ENCODE measurements around the gene MED16.
"Not testable (repeated sequence)": the region's sequence is repeated elsewhere in the genome, so short reads cannot be mapped to it uniquely, and the experiment has no call there.

Gene MED16

DNA sequence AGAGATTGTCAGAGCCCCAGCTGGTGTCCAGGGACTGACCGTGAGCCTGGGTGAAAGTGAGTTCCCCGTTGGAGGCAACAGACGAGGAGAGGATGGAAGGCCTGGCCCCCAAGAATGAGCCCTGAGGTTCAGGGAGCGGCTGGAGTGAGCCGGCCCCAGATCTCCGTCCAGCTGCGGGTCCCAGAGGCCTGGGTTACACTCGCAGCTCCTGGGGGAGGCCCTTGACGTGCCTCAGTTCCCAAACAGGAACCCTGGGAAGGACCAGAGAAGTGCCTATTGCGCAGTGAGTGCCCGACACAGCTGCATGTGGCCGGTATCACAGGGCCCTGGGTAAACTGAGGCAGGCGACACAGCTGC lies 42.0 kb downstream of the MED16 start:
- H3K4me3 ChIP-seq (ENCODE audit: low read depth in 1 of 2, low read length in 1 of 2) = no peak overlapping the region
- H3K27me3 ChIP-seq = peaks cover 75% of the 10 kb centered on the region
- no peaks in the 10 kb centered on the region for H3K9me3 ChIP-seq
- H3K4me1 ChIP-seq (ENCODE audit: control insufficient read depth in 1 of 2, insufficient read depth in 1 of 2, low read depth in 1 of 2, low read length in 1 of 2) = peaks cover 48 to 55% of the 10 kb centered on the region in 2 experiments
- TF ChIP-seq, protein P1, sequence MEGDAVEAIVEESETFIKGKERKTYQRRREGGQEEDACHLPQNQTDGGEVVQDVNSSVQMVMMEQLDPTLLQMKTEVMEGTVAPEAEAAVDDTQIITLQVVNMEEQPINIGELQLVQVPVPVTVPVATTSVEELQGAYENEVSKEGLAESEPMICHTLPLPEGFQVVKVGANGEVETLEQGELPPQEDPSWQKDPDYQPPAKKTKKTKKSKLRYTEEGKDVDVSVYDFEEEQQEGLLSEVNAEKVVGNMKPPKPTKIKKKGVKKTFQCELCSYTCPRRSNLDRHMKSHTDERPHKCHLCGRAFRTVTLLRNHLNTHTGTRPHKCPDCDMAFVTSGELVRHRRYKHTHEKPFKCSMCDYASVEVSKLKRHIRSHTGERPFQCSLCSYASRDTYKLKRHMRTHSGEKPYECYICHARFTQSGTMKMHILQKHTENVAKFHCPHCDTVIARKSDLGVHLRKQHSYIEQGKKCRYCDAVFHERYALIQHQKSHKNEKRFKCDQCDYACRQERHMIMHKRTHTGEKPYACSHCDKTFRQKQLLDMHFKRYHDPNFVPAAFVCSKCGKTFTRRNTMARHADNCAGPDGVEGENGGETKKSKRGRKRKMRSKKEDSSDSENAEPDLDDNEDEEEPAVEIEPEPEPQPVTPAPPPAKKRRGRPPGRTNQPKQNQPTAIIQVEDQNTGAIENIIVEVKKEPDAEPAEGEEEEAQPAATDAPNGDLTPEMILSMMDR (IDR thresholded peaks at IDR 0.05) = no peak
- no peaks in the 10 kb centered on the region for H3K36me3 ChIP-seq
- peak overlapping the region; percentile 1 for H3K27ac ChIP-seq

DNA sequence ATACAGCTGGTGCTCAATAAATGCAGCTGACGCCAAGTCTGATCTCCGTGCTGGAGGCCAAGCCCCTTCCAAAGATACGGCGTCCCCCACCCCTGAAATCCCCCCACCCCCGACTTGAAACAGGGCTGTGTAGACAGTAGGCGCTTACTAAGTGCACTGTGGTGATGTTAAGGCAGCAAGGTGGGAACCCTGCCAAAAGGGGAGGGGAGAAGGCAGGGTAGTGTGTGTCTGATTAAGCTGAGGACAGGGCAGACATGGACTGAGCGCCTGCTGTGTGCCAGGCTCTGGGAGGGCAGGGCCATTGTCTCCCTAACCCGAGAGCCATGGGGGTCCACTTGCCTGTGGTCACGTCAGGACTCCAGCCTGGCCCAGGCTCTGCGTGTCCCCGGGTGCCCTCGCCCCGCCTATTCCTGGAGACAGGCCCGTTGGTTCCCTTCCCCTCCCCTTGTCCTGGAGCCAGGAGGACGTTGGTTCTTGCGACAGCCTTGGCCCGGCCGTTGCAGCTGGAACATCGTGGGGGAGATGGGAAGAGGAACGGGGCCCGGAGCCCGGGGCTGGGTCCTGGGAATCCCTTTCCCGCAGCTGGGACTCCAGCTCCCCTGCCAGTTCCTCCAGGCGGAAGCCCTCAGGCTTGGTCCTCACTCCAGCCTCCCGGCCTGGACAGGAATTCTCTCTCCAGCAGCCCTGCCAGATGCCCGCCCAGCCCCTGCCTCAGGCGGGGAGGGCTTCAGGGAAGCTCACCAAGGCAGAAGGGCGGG lies 42.6 kb downstream of the MED16 start:
- Histone ChIP-seq H3K36me3 (no peaks in the 10 kb centered on the region), H3K27me3 (peaks cover 81% of the 10 kb centered on the region), H3K4me3 (ENCODE audit: low read depth in 1 of 2, low read length in 1 of 2) (no peak overlapping the region), H3K27ac (peak overlapping the region; percentile 1), H3K9me3 (no peaks in the 10 kb centered on the region), H3K4me1 (ENCODE audit: control insufficient read depth in 1 of 2, insufficient read depth in 1 of 2, low read depth in 1 of 2, low read length in 1 of 2) (peaks cover 51 to 60% of the 10 kb centered on the region in 2 experiments)
- TF ChIP-seq, protein P1 (IDR thresholded peaks at IDR 0.05) = no peak

DNA sequence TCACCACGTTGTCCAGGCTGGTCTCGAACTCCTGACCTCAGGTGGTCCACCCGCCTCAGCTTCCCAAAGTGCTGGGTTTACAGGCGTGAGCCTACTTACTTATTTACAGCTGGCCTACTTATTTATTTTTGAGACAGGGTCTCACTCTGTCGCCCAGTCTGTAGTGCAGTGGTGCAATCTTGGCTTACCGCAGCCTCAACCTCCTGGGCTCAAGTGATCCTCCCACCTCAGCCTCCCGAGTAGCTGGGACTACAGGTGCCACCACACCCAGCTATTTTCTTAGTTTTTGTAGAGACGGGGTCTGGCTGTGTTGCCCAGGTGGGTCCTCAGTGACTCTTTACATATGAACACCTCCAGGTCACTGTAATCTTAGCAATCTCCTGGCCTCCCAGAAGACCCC lies 43.8 kb downstream of the MED16 start:
- Histone ChIP-seq H3K27me3 (peaks cover 90% of the 10 kb centered on the region), H3K4me1 (ENCODE audit: control insufficient read depth in 1 of 2, insufficient read depth in 1 of 2, low read depth in 1 of 2, low read length in 1 of 2) (peaks cover 56 to 64% of the 10 kb centered on the region in 2 experiments)
- H3K27ac ChIP-seq; H3K4me3 ChIP-seq (ENCODE audit: low read depth in 1 of 2, low read length in 1 of 2); H3K9me3 ChIP-seq; H3K36me3 ChIP-seq: not testable (repeated sequence)

DNA sequence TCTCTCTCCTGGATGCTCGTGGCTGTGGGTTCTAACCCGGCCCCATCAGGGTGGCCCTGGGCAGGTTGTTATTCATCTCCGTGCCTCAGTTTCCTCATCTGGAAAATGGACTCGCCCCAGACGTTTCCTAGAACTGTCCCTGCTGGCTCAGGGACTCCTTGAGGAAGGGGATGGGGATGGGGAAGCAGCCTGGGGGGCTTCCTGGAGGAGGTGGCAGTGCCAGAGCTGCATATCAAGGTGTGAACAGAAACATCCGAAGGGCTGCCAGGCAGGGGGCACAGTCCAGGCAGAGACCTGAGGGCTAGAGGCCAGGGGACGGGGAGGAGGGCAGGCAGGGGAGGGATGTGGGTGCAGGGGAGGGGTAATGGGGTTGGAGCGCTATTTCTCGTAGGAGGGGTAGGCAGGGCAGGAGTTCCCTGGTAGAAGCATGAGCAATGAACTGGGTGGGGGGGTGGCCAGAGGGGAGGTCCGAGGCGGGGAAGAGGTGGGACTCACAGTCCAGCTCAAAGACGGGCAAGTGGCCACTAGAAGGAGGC lies 44.5 kb downstream of the MED16 start:
- no peaks in the 10 kb centered on the region for H3K9me3 ChIP-seq
- H3K27me3 ChIP-seq = peaks cover 92% of the 10 kb centered on the region
- peaks cover 61 to 70% of the 10 kb centered on the region in 2 experiments for H3K4me1 ChIP-seq (ENCODE audit: control insufficient read depth in 1 of 2, insufficient read depth in 1 of 2, low read depth in 1 of 2, low read length in 1 of 2)
- H3K27ac ChIP-seq = no peak overlapping the region
- TF ChIP-seq, protein P1 (IDR thresholded peaks at IDR 0.05) = no peak
- H3K4me3 ChIP-seq (ENCODE audit: low read depth in 1 of 2, low read length in 1 of 2) = no peak overlapping the region
- H3K36me3 ChIP-seq = no peaks in the 10 kb centered on the region

DNA sequence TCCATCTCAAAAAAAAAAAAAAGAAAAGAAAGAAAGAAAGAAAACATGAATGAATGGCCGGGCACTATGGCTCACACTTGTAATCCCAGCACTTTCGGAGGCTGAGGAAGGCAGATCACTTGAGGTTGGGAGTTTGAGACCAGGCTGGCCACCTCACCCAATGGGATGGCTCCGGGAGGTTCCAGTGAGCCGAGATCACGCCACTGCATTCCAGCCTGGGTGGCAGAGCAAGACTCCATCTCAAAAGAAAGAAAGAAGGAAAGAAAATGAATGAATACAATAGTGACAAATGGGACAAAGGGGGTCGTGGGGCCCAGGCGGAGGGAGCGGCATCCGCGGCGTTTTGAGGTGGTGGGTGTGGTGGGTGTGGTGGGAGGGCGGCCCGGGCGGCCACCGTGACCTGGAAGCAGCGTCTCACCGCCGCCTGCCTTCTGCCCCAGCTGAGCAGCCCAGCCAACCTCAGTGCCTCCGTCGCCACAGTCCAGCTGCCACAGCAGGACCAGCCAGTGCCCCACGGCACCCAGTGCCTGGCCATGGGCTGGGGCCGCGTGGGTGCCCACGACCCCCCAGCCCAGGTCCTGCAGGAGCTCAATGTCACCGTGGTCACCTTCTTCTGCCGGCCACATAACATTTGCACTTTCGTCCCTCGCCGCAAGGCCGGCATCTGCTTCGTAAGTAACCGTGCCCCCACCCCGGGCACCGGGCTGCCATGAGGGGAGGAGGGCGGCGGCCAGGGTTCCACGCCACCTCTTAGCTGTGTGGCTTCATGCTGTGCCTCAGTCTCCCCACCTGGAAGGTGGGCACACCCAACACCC lies 47.1 kb downstream of the MED16 start:
- no peak overlapping the region for H3K27ac ChIP-seq
- peaks cover 82% of the 10 kb centered on the region for H3K27me3 ChIP-seq
- H3K36me3 ChIP-seq = no peaks in the 10 kb centered on the region
- TF ChIP-seq, protein P1 (IDR thresholded peaks at IDR 0.05) = no peak
- H3K9me3 ChIP-seq = no peaks in the 10 kb centered on the region
- peaks cover 49 to 59% of the 10 kb centered on the region in 2 experiments for H3K4me1 ChIP-seq (ENCODE audit: control insufficient read depth in 1 of 2, insufficient read depth in 1 of 2, low read depth in 1 of 2, low read length in 1 of 2)
- H3K4me3 ChIP-seq (ENCODE audit: low read depth in 1 of 2, low read length in 1 of 2) = no peak overlapping the region

Data from neutrophil (primary cell).